Activated CD4-positive, alpha-beta T cell treated with anti-CD3 and anti-CD28 coated beads, Interleukin-2, Interleukin-6, amounts not matched to agents 100 ng/mL and 50 ng/mL, durations not matched to agents 16 hours and 8 hours (primary cell): ENCODE measurements around the gene GOSR1.
"Not testable (repeated sequence)": the region's sequence is repeated elsewhere in the genome, so short reads cannot be mapped to it uniquely, and the experiment has no call there.

ENCODE experiments used
- DNase-seq: peaks from one replicate; pipeline ENCODE4 v3.0.0-alpha.2; 2020

Gene GOSR1

GRCh38 chr17:30477083-30477773 lies at the start of gene GOSR1:
Gene GOSR1 (plus strand): TSS chr17:30477408. CDS start chr17:30477434, 26 bp downstream.
- peak; percentile 95 for DNase-seq

- DNase-seq, result no peak
Observed at GRCh38 chr17:30427611-30428010, 49.6 kb upstream of the GOSR1 start.

- DNase-seq, result no peak
Observed at GRCh38 chr17:30429155-30429554, 48.1 kb upstream of the GOSR1 start.

- DNase-seq, result no peak
Observed at GRCh38 chr17:30433514-30433913, 43.7 kb upstream of the GOSR1 start.

- no peak for DNase-seq
Observed at GRCh38 chr17:30436729-30437128, 40.5 kb upstream of the GOSR1 start.

GRCh38 chr17:30443721-30444120 lies 33.5 kb upstream of the GOSR1 start:
- no peak for DNase-seq

GRCh38 chr17:30446640-30447039 lies 30.6 kb upstream of the GOSR1 start:
- not testable (repeated sequence) for DNase-seq

- DNase-seq, result no peak
Observed at GRCh38 chr17:30449480-30449879, 27.7 kb upstream of the GOSR1 start.

- DNase-seq, result no peak
Observed at GRCh38 chr17:30450125-30451027, 26.8 kb upstream of the GOSR1 start.

GRCh38 chr17:30454635-30455034 lies 22.6 kb upstream of the GOSR1 start:
- DNase-seq, result no peak

GRCh38 chr17:30458371-30458770 lies 18.8 kb upstream of the GOSR1 start:
- DNase-seq, result no peak

GRCh38 chr17:30458797-30459413 lies 18.3 kb upstream of the GOSR1 start:
- not testable (repeated sequence) for DNase-seq

GRCh38 chr17:30468465-30468864 lies 8.7 kb upstream of the GOSR1 start:
- DNase-seq, result no peak

GRCh38 chr17:30472238-30472890 lies 4.8 kb upstream of the GOSR1 start:
- DNase-seq, result no peak

GRCh38 chr17:30475206-30475605 lies 2.0 kb upstream of the GOSR1 start:
- no peak for DNase-seq

- DNase-seq, result peak; percentile 17
Observed at GRCh38 chr17:30476726-30477082, 504 bp upstream of the GOSR1 start.

- DNase-seq, result peak; percentile 20
Observed at GRCh38 chr17:30477774-30478115, 537 bp downstream of the GOSR1 start.

- no peak for DNase-seq
Observed at GRCh38 chr17:30482555-30482954, 5.3 kb downstream of the GOSR1 start.

- DNase-seq, result no peak
Observed at GRCh38 chr17:30483159-30483558, 6.0 kb downstream of the GOSR1 start.

GRCh38 chr17:30493780-30494179 lies 16.6 kb downstream of the GOSR1 start:
- no peak for DNase-seq

- no peak for DNase-seq
Observed at GRCh38 chr17:30495586-30495985, 18.4 kb downstream of the GOSR1 start.

GRCh38 chr17:30503558-30503957 lies 26.4 kb downstream of the GOSR1 start:
- no peak for DNase-seq

GRCh38 chr17:30505868-30506417 lies 28.7 kb downstream of the GOSR1 start:
- no peak for DNase-seq
